Stimulated activated CD4-positive, alpha-beta T cell treated with anti-CD3 and anti-CD28 coated beads, Interleukin-4, amount 100 ng/mL, for 4 hours (primary cell): Measurements from ENCODE around the gene PNLIP.

ENCODE experiments used
- DNase-seq, 2 experiments: peaks; one replicate each; pipeline ENCODE4 v3.0.0-alpha.2; 2020

The PNLIP gene

DNA sequence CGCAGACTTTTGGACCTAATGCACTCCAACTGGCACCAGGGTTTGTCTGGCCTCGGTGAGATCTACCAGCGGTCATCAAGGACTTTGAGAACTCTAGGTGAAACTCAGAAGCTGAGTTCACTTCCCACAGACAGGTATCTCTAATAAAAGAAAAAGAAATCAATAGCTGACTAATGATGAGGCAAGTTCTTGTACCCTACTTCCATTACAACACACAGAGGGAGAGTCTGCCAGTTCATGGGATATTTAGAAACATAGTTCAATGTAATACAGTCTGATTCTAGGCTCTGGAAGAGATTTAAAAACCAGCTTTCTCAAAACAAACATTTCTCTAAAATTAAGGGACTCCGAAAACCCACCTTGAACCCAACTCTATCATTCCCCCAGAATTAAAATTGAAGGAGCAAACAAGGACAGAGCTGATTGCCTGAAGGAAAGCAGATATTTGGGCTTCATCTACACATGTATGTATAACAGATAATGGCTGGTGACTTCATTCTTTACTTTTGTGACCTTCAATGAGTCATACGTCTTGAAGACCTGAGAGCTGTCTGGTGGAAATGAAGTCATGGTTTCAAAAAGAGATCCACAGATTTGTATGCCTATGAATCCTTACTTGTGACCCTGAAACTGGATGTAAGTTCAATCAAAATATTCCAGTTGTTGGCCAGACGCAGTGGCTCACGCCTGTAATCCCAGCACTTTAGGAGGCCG, 42.3 kb downstream of the PNLIP start:
- DNase-seq = no peak

DNA sequence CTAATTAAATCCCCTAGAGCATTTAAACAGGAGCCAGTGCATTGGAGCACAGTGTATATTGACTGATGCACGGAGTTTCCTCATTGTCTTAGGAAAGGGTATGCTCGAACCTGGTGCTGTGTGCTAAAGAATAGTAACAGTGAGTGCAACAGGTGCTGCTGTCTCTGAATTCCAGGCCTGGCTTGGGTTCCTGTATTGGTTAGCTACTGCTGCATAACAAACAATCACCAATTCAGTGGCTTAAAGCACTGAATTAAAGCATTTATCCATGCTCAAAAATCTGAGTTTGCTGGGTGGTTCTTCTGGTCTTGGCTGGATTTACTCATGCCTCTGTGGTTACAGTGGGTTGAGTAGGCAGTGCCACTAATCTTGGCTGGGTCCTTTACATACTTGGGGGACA, 43.3 kb downstream of the PNLIP start:
- DNase-seq = no peak

DNA sequence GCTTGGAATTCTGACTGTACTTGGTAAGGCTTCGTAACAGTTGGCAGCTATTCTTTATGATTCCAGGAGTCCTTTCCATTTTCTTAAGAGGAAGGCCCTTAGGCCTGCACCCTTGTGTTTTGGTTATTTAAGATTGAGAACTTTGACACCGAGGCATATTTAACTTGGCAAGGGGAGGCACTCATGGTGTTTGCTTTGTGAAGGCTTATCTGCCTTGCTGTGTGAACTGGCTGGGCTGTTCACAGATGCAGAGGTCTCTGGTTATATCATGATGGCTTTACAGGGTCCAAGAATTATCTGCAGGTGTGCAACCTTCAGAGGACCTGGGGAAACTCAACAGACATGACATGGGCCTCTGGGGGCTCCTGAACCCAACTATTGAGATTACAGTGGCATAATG, 44.2 kb downstream of the PNLIP start:
- no peak for DNase-seq

DNA sequence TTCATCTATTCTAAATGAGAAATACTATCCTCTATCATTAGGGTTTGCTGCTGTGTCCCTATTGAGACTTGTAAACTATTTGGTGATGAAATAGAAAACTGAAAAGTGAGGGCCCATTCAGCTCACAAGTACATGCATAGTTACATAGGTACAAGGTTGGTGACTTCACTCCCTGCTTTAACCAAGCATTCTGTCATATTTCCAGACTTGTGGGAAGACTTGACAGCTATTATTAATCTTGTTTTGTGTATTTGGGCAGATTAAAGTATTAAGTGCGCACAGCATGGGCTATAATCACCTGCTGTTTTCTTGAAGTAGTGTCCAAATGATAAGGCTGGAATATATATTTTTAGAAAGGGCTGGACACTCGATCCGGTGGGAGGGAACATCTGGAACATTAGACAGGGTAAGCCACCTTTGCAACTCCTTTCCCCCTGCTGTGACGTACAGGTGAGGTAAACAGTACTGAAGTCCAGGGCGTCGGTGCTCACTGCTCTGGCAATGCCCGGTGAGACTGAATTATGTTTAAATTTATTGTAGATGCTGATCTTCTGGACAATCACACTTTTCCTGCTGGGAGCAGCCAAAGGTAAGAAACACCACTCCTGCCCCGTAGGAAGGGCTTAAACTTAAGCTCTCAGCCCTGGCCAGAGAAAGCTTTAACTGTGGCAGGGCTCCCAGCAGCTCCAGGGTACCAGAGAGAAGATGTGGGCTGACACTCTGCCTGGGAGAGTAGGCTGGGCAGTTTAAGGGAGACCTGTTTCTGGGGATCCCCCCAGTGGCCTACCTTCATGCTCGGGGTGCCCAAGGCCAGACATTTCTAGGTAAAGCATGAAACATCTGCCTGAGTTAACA, 45.1 kb downstream of the PNLIP start, which contains the start of gene PNLIPRP1:
Gene PNLIPRP1 (plus strand): TSS at position 370 of the 855 bp plus-strand sequence. CDS start 171 bp downstream, at position 541.
- no peak for DNase-seq

GRCh38 chr10:116593139-116593740, 47.5 kb downstream of the PNLIP start:
- no peak for DNase-seq

- no peak for DNase-seq
These were observed 48.8 kb downstream of the PNLIP start for GRCh38 chr10:116594525-116595035.

DNA sequence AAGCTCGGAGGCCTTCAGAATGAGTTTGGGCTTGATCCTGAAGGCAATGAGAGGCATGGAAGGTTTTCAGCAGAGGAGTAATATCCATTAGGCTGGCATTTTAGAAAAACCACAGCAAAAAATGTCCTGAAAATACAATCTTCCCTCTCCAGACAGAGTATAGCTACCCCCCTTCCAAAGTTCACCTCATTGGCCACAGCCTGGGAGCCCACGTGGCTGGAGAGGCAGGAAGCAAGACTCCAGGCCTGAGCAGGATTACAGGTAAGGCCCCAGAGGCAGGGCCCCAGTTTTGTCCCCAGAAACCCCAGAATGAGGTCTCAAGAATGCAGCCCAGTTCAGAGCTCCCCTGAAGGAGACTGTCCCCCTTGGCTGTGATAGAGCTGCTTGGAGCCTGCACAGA, 50.3 kb downstream of the PNLIP start:
- DNase-seq = no peak

GRCh38 chr10:116597543-116597942, 51.8 kb downstream of the PNLIP start:
- no peak for DNase-seq

DNA sequence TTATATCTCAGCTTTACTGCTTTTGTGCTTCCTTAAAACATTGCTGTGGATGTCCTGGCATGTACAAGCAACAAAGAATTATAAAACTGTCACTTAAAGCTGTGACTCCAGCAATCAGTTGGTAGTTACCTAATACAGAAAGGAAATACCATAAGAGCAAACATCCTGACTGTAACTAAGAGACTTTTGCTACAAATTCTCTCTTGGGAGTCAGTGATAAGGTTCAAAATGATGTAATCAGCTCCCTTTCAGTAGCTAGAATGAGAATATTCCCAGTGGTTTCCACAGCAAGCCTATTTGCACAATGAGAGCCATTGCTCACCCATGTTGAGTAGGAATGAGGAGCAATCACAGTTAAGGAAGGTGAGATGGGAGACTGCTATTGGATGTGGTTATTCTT, 52.6 kb downstream of the PNLIP start:
- no peak for DNase-seq

DNA sequence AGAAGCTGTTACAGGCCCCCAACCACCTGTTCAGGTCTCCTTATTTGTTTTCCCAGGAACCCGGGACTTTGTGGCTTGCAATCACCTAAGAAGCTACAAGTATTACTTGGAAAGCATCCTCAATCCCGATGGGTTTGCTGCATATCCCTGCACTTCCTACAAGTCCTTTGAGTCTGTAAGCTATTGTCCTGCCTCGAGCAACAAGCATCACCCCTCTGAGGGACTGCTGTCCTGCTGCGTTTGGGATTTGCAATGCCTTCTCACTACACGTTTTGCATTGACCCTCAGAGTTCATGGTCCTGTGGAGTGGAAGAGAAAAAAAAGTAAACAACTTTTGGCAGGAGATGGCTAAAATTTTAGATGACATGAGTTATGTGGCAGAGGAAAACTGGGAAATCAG, 54.3 kb downstream of the PNLIP start:
- DNase-seq = no peak

DNA sequence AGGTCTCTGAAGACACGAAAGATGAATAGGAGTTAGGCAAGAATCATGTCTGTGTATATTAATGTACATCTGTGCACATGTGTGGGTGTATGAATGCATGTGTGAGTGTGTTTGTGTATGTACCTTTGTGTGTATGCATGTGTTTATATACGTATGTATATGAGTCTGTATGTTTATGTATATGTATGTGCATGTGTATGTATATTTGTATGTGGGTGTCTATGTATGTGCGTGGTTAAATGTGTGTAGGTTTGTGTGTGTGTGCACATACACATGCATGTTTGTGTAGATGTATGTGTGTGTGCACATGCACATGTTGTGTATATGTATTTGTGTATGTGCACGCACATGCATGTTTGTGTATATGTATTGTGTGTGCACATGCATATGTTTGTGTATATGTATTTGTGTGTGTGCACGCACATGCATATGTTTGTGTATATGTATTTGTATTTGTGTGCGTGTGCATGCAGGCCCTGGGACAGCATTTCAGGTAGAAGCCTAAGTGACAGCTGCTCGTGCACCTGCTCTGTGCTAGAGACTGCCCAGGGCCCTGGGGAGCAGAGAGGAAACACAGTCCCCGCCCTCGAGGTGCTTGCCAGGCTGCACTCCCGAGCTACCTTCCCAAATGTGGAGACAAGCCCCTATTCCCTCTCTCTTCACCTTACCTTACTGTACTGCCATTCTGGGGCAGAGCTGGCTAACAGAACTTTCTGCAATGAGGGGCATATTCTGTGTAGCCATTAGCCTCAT, 57.1 kb downstream of the PNLIP start:
- no peak for DNase-seq

- no peak for DNase-seq
These were observed 60.3 kb downstream of the PNLIP start for GRCh38 chr10:116606061-116606483.

DNA sequence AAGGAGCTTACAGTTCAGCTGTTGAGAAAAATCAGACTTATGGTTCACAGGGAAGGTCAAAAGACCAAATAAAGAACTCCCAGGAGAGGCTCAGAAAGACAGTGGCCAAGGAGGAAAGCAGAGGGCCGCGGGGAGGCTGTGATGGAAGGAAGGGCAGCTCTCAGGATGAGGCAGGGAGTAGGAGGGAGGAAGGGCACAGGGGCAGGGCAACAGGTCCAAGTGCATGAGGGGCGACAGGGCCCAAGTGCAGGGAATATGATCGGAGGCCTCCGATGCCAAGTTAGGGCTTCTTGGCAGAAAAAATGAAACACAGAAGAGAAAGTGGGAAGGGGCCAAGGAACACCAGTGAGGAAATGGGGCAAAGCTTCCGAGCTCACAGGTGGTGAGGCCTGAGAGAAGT, 61.6 kb downstream of the PNLIP start:
- DNase-seq = no peak

DNA sequence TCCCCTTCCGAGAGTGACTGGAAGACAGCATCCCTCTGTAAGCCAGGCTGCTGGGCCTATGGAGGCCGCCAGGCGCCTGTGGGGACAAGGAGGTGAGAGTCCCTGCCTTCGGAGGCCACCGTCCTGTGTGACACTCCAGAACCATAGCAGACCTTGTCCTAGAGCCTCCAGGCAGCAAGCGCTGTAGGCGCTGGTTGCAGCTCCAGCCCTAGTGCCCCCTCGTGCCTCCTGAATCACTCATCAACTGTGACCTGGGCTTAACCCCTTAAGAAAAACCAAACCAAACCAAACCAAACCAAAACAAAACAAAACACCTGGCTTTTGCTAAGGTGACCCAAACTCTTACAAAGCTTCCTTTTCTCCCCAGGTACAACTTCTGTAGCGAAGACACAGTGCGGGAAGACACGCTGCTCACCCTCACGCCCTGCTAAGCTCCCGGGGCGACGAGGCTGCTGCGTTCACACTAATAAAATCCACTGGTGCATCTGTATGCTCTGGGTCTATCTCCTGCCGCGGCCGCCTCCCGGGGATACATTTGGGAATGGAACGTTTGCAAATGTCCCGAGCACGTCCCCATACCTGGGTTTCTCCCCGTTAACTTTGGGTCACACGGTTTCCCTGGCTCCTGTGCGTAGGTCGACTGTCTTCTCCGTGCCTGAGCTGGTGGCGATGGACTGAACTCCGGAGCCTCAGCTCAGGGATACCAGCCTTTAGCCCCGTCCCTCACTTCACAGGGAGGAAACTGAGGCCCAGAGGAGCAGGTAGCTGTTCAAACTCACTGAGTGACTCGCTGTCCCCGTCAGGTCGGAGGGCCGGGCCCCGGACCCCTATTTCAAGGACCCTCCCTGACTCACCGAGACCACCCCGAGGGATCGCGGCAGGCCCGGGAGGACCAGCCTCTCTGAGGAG, 63.2 kb downstream of the PNLIP start:
- no peak for DNase-seq

DNA sequence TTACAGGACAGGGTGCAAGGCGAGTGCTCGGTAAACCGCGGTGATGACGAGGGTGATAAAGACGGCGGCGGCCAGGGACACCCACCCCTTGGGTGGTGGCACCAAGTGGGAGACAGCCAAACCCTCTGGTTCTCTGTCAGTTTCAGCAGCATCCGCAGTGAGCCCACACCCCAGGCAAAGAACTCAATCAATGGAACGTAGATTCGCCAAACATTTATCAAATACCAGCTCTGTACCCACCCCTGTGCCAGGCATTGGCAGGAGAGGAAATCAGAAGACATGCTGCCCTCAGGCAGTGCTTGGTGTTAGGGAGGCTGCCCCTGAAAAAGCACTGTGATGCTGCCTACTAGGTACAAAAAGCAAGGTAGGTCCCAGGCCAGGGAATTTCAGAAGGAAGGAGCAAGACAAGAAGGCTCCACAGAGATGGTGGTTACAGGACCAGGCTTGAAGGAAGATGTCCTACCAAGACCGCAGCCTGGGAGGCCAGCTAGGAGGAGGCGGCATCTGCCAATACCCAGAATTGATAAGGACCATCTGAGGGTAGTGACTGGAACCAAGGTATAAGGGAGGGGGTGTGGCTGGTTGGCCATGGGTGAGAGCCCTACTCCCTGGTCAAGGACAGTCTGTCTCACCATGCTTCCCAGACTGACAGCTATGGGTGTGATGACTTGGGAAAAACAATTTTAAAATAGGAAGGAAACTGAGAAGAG, 64.9 kb downstream of the PNLIP start:
- no peak for DNase-seq

DNA sequence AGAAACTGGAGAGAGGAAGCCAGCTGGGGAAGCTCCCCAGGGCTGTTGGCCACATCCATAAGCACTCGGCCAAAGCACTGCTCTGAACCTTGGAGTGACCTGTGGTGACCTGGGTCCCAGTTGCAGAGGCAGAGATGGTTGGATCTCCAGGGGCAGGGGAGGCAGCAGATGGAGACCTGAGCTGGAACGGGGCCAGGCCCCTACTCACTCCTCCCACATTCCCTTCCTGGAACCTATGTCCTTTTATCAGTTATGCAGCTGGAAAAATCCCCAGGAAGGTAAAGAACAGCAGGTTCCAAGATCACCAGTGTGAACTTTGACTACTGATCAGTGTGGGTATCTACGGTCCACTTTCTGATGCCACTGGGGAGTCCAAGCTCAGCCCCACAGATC, 65.4 kb downstream of the PNLIP start:
- no peak for DNase-seq

GRCh38 chr10:116612107-116612769, 66.5 kb downstream of the PNLIP start:
- DNase-seq = no peak

- no peak for DNase-seq
These were observed 67.7 kb downstream of the PNLIP start for GRCh38 chr10:116613471-116613870.

GRCh38 chr10:116614796-116615195, 69.1 kb downstream of the PNLIP start:
- no peak for DNase-seq

GRCh38 chr10:116615199-116615776, 69.6 kb downstream of the PNLIP start:
- DNase-seq = no peak
